ENCODE data around the gene ANKRD65.
"Not testable (repeated sequence)": the region's sequence is repeated elsewhere in the genome, so short reads cannot be mapped to it uniquely, and the experiment has no call there.

ANKRD65 gene

DNA sequence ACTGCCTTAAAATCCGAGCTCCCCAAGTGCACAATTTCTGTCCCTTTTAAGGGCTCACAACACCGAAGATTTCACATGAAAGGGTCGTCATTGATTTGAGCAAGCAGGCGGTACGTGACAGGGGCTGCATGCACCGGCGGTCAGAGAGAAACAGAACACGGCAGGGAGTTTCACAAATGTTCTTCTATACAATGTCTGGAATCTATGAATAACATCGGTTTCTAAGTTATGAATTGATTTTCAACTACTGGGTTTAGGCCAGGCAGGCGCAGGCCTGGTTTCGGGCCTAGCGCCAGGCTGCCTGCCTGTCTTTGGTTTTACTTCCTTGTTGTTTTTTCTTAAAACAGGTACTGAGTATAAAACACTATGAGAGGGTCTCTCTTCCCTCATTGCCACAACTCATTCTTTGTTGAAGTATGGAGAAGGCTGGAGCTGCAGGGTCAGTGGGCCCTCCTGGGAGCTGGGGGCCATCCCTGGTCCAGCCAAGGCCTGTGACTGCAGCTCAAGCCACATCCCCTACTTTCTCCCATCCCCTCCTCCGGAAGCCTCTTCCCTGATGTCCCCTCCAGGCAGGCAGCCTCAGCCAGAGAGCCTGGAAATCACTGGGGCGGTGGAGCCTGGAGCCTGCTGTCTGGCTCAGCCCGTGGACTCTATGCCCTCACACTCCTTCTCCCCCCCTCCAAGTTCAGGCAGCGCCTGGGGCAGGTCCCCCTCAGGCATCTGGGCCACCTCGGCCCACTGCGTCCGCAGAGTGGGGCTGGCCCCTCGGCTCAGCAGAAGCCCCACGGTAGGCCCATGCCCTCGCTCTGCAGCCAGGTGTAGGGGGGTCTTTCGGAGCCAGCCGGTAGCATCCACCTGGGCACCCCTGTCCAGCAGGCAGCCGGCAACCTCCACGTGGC, 2.4 kb downstream of the ANKRD65 start:
- H3K27ac ChIP-seq (ENCODE audit: low read length): no peak overlapping the region
- no peak overlapping the region for H3K4me3 ChIP-seq (ENCODE audit: low read length)
- H3K36me3 ChIP-seq (ENCODE audit: insufficient read depth, low read depth, low read length): no peaks in the 10 kb centered on the region
- H3K4me1 ChIP-seq (ENCODE audit: insufficient read depth, low read length): peaks cover 15% of the 10 kb centered on the region
- no peaks in the 10 kb centered on the region for H3K9me3 ChIP-seq (ENCODE audit: insufficient read depth, low read depth, low read length)
- no peak overlapping the region for H3K9ac ChIP-seq (ENCODE audit: low read depth, low read length)
- H3K27me3 ChIP-seq (ENCODE audit: insufficient read depth, low read length): peaks cover 12% of the 10 kb centered on the region; the same call in 1 of the 2 replicates

DNA sequence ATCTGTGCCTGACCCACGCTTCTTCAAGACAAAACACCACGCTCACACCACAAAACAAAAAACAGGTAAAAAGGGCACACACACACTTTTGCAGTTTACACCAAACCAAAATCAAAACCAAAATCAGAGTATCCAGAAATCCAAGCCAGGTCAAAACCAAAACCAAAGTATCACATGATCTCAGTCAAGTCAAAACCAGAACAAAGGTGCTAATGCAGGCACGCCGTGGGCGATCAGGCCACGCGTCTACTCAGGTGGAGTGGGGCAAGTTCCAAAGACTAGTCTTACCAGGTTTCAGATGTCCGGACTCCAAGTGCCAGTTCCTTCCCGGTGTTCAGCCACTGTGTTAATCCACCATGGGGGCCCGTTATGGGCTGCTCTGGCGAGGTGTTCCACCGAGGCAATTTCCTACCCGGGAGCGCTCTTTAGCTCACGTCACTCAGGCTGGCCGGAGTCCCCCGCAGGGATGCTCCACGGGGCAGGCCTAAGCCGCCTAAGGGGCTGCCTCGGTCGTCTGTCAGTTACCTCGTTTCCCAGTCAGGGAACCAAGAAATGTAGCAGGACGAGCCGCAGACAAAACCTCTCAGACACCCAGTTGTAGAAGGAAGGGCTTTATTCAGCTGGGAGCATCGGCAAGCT, 3.1 kb downstream of the ANKRD65 start:
- not testable (repeated sequence) for H3K9me3 ChIP-seq (ENCODE audit: insufficient read depth, low read depth, low read length); H3K4me3 ChIP-seq (ENCODE audit: low read length); H3K27ac ChIP-seq (ENCODE audit: low read length); H3K36me3 ChIP-seq (ENCODE audit: insufficient read depth, low read depth, low read length); H3K9ac ChIP-seq (ENCODE audit: low read depth, low read length)
- H3K4me1 ChIP-seq (ENCODE audit: insufficient read depth, low read length): peaks cover 11% of the 10 kb centered on the region
- peaks cover 12% of the 10 kb centered on the region; the same call in 1 of the 2 replicates for H3K27me3 ChIP-seq (ENCODE audit: insufficient read depth, low read length)

DNA sequence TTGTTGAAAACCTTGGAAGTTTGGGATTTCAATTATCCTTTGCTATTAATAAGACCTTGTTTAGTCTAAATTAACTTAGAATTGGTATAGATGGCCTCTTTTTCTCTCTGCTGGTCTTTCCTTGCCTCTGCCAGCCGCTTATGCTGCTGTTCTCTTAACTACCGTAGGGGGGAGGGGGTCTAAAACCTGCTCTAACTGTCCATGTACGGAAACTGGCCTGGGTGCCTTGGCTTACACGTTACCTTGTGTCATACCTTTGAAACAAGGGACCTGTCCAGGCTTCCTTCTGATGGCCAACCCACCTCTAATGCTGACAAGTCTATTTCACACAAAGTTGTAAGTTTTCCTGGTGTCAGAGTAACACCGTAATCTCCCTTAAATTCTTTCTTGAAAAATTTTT, 3.7 kb downstream of the ANKRD65 start:
- H3K27ac ChIP-seq (ENCODE audit: low read length); H3K4me3 ChIP-seq (ENCODE audit: low read length); H3K9ac ChIP-seq (ENCODE audit: low read depth, low read length); H3K9me3 ChIP-seq (ENCODE audit: insufficient read depth, low read depth, low read length); H3K4me1 ChIP-seq (ENCODE audit: insufficient read depth, low read length); H3K36me3 ChIP-seq (ENCODE audit: insufficient read depth, low read depth, low read length): not testable (repeated sequence)
- peaks cover 12% of the 10 kb centered on the region; the same call in 1 of the 2 replicates for H3K27me3 ChIP-seq (ENCODE audit: insufficient read depth, low read length)

DNA sequence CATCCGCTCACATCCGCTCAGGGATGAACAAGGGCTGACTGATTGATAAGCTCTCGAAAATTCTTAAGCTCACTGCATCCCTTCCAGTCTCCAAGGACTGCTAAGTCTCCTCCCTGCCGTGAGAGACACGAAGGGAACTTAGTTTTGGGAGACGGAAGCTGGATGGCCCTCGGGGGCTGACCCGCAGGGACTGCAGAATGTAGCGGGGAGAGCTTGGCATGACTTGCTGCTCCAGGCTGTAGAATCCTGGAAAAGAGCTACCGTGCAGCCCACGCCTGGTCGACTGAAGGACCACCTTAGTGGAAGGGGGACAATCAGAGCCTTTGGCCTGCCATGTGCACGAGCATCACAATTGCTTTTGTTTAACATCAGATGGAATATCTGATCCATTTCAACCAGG, 5.3 kb downstream of the ANKRD65 start:
- Histone ChIP-seq H3K4me3 (ENCODE audit: low read length) (no peak overlapping the region), H3K9ac (ENCODE audit: low read depth, low read length) (no peak overlapping the region), H3K9me3 (ENCODE audit: insufficient read depth, low read depth, low read length) (peaks cover 11% of the 10 kb centered on the region; the same call in 1 of the 2 replicates), H3K4me1 (ENCODE audit: insufficient read depth, low read length) (peaks cover under 1% of the 10 kb centered on the region; the same call in 1 of the 2 replicates), H3K36me3 (ENCODE audit: insufficient read depth, low read depth, low read length) (no peaks in the 10 kb centered on the region), H3K27me3 (ENCODE audit: insufficient read depth, low read length) (peaks cover 12% of the 10 kb centered on the region; the same call in 1 of the 2 replicates), H3K27ac (ENCODE audit: low read length) (no peak overlapping the region)

DNA sequence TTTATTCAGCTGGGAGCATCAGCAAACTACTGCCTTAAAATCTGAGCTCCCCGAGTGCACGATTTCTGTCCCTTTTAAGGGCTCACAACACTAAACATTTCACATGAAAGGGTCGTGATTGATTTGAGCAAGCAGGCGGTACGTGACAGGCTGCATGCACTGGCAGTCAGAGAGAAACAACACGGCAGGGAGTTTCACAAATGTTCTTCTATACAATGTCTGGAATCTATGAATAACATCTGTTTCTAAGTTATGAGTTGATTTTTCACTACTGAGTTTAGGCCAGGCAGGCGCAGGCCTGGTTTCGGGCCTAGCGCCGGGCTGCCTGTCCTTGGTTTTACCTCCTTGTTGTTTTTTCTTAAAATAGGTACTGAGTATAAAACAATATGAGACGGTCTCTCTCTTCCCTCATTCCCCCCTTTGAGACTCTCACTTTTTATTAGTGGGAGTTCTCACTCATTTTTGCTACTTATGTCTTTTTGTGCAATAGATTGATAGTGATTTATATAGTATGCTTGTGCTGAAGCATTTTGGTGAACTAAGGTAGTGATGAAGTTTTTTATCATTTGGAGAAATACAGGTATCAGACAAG, 8.7 kb downstream of the ANKRD65 start:
- not testable (repeated sequence) for H3K9ac ChIP-seq (ENCODE audit: low read depth, low read length); H3K27ac ChIP-seq (ENCODE audit: low read length); H3K36me3 ChIP-seq (ENCODE audit: insufficient read depth, low read depth, low read length); H3K27me3 ChIP-seq (ENCODE audit: insufficient read depth, low read length); H3K4me3 ChIP-seq (ENCODE audit: low read length)
- H3K9me3 ChIP-seq (ENCODE audit: insufficient read depth, low read depth, low read length): peaks cover 11% of the 10 kb centered on the region; the same call in 1 of the 2 replicates
- H3K4me1 ChIP-seq (ENCODE audit: insufficient read depth, low read length): peaks cover 12% of the 10 kb centered on the region; the same call in 1 of the 2 replicates

DNA sequence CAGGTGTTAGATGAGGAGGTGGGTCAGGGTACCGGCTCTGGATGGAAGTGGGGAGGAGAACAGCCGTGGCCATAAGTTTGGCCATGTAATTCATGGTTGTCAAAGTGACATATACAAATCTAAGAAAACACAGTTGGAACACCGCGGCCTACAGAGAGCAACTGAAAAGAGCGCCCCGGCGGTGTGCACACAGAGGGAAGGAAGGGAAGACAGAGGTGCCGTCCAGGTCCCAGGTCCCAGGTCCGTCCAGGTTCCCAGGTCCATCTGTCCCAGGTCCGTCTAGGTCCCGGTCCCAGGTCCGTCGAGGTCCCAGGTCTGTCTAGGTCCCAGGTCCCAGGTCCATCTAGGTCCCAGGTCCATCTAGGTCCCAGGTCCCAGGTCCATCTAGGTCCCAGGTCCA, 9.4 kb downstream of the ANKRD65 start:
- H3K4me1 ChIP-seq (ENCODE audit: insufficient read depth, low read length): peaks cover 12% of the 10 kb centered on the region; the same call in 1 of the 2 replicates
- H3K27ac ChIP-seq (ENCODE audit: low read length): no peak overlapping the region
- H3K36me3 ChIP-seq (ENCODE audit: insufficient read depth, low read depth, low read length): peaks cover 9% of the 10 kb centered on the region
- H3K9me3 ChIP-seq (ENCODE audit: insufficient read depth, low read depth, low read length): peaks cover 11% of the 10 kb centered on the region; the same call in 1 of the 2 replicates
- H3K4me3 ChIP-seq (ENCODE audit: low read length): no peak overlapping the region
- H3K9ac ChIP-seq (ENCODE audit: low read depth, low read length): no peak overlapping the region
- H3K27me3 ChIP-seq (ENCODE audit: insufficient read depth, low read length): no peaks in the 10 kb centered on the region

DNA sequence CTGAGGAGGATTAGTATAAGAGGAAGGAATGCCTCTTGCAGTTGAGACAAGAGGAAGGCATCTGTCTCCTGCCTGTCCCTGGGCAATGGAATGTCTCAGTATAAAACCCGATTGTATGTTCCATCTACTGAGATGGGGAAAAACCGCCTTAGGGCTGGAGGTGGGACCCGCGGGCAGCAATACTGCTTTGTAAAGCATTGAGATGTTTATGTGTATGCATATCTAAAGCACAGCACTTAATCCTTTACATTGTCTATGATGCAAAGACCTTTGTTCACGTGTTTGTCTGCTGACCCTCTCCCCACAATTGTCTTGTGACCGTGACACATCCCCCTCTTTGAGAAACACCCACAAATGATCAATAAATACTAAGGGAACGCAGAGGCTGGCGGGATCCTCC, 10.8 kb downstream of the ANKRD65 start:
- Histone ChIP-seq H3K36me3 (ENCODE audit: insufficient read depth, low read depth, low read length) (peaks cover 19% of the 10 kb centered on the region), H3K4me1 (ENCODE audit: insufficient read depth, low read length) (peaks cover 12% of the 10 kb centered on the region; the same call in 1 of the 2 replicates), H3K9me3 (ENCODE audit: insufficient read depth, low read depth, low read length) (peaks cover 11% of the 10 kb centered on the region; the same call in 1 of the 2 replicates), H3K4me3 (ENCODE audit: low read length) (peak overlapping the region; percentile 47; the same call in 1 of the 2 replicates), H3K9ac (ENCODE audit: low read depth, low read length) (peak overlapping the region; percentile 98)
- not testable (repeated sequence) for H3K27ac ChIP-seq (ENCODE audit: low read length); H3K27me3 ChIP-seq (ENCODE audit: insufficient read depth, low read length)

DNA sequence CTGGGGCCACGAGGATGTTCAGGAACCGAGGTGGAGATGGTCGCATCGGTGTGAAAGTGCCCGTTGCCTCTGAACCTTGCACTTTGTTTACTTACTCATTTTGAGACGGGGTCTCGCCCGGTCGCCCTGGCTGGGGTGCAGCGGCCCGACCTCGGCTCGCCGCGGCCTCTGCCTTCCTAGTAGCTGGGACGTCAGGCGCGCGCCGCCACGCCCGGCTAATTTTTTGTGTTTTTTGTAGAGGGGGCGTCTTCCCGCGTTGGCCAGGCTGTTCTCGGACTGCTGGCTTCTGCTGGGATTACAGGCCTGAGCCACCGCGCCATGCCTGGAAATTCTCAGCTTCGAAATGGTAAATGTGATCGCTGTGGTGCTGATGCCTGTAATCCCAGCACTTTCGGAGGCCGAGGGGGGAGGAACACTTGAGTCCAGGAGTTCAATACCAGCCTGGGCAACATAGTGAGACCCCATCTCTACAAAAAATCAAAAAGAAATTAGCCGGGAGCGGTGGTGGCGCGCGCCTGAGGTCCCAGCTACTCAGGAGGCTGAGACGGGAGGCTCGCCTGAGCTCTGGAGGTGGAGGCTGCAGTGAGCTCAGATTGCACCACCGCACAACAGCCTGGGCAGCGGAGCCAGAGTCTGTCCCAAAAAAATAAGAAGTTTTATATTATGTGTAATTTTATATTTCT, 13.3 kb downstream of the ANKRD65 start:
- peaks cover 43% of the 10 kb centered on the region for H3K36me3 ChIP-seq (ENCODE audit: insufficient read depth, low read depth, low read length)
- peaks cover 12% of the 10 kb centered on the region; the same call in 1 of the 2 replicates for H3K4me1 ChIP-seq (ENCODE audit: insufficient read depth, low read length)
- peak overlapping the region; percentile 75 for H3K27ac ChIP-seq (ENCODE audit: low read length)

DNA sequence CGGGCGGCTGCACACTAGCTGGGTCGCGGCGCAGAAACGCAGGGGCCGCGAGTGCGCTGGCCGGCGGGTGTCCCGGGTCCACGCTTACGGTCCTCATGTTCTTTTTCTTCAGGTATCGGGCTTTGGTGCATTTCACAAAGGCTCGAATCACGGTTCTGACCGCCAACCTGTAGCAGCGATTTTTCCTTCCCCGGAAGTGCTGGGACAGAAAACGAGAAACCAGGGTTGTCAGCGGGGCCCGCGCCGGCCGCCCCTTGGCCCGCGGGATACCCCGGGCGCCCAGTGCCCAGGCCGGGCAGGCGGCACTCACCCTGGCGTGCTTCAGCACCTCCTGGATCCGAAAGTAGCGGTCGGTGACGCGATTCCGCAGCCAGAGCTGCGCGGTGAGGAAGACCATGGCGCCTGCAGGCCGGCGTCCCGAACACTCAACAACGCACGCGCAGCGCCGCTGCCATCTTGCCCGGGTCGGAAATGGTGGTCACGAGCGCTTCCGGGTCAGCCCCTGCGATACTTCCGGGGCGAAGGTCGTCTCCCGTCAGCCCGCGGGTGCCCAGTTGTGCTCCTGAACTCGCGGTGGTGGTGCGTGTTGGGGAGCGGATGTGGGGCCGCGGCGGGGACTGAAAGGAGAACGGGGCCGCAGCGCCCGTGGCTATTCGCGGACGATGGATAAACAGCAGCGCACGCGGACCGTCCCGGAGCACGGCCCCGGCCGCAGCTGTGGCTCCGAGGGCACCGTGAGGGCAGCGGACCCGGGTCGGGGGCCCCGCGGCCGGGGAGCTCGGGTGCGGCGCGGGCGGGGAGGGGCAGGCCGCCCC, 14.0 kb downstream of the ANKRD65 start, which contains the start of gene MRPL20:
TSS of gene MRPL20 (minus strand) at position 473 of the 815 bp plus-strand sequence. CDS start at position 397, 76 bp downstream.
- peak within 1 kb of the TSS; percentile 98 for H3K9ac ChIP-seq (ENCODE audit: low read depth, low read length)
- H3K27ac ChIP-seq (ENCODE audit: low read length): peak within 1 kb of the TSS; percentile 75
- H3K27me3 ChIP-seq (ENCODE audit: insufficient read depth, low read length): no peaks in the 10 kb centered on the region
- peaks cover 50% of the 10 kb centered on the region for H3K36me3 ChIP-seq (ENCODE audit: insufficient read depth, low read depth, low read length)
- peak within 1 kb of the TSS; percentile 97 for H3K4me3 ChIP-seq (ENCODE audit: low read length)
- H3K9me3 ChIP-seq (ENCODE audit: insufficient read depth, low read depth, low read length): peaks cover 5% of the 10 kb centered on the region; the same call in 1 of the 2 replicates
- H3K4me1 ChIP-seq (ENCODE audit: insufficient read depth, low read length): peaks cover 12% of the 10 kb centered on the region; the same call in 1 of the 2 replicates

More for the DNA sequence above, 13.3 kb downstream of the ANKRD65 start:
- peaks cover 11% of the 10 kb centered on the region; the same call in 1 of the 2 replicates for H3K9me3 ChIP-seq (ENCODE audit: insufficient read depth, low read depth, low read length)
- H3K27me3 ChIP-seq (ENCODE audit: insufficient read depth, low read length): no peaks in the 10 kb centered on the region
- peak overlapping the region; percentile 98 for H3K9ac ChIP-seq (ENCODE audit: low read depth, low read length)
- peak overlapping the region; percentile 97 for H3K4me3 ChIP-seq (ENCODE audit: low read length)

DNA sequence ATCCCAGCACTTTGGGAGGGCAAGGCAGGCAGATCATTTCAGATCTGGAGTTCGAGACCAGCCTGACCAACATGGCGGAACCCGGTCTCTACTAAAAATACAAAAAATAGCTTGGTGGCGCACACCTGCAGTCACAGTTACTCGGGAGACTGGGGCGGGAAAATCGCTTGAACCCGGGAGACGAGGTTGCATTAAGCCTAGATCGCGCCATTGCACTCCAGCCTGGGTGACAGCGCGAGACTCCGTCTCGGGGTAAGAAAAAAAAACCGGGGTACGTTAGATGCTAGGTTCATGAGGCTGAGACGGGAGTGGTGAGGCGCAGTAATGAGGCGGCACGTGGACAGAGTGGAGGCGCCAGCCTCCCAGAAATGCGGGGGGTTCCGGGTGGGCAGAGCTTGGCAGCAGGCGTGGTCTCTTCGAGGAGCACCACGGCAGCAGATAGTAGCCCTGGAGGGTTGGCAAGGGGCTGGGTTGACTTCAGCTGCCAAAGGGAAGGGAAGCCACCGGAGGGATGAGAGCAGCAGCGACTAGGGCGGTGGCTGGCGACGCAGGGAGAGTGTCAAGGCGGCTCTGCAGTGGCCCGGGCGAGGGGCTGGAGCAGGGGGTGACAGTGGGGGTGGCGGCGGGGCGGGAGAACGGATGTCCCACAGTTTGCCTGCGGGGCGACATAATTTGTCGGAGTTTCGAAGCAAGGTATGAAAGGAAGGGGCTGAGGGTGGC, 14.8 kb downstream of the ANKRD65 start:
- H3K9me3 ChIP-seq (ENCODE audit: insufficient read depth, low read depth, low read length): no peaks in the 10 kb centered on the region
- H3K27me3 ChIP-seq (ENCODE audit: insufficient read depth, low read length): no peaks in the 10 kb centered on the region
- H3K9ac ChIP-seq (ENCODE audit: low read depth, low read length): peak overlapping the region; percentile 98
- H3K27ac ChIP-seq (ENCODE audit: low read length): peak overlapping the region; percentile 75
- H3K4me1 ChIP-seq (ENCODE audit: insufficient read depth, low read length): peaks cover 13% of the 10 kb centered on the region
- peaks cover 58% of the 10 kb centered on the region for H3K36me3 ChIP-seq (ENCODE audit: insufficient read depth, low read depth, low read length)
- H3K4me3 ChIP-seq (ENCODE audit: low read length): peak overlapping the region; percentile 97

Measured in iPS-20b (cell line).